Midbrain (tissue), 1 donor: Measurements from ENCODE around the gene SGSM2.

Experiments
- DNase-seq: peaks from one replicate; lab custom pipeline; 2025; lab: John Stamatoyannopoulos, UW

The SGSM2 gene

DNA sequence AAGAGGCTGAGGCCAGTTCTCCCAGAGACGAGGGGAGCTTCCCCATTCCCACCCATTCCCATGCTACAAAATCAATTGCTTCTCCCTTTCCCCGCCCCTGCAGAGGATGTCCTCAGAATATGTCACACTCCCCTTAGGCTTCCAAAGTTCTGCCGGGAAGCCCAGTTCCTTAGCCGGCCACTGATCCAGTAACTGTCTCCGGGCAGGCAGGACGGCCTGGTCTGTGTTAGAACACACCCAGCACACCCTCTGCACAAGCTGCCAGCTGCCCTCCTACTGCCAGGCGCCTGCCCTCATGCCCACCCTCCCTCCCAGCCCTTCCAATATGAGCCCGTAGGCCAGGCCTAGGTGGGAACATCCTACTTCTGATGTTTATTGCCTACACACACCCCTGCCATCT lies 31.1 kb downstream of the SGSM2 start:
- no peak for DNase-seq

DNA sequence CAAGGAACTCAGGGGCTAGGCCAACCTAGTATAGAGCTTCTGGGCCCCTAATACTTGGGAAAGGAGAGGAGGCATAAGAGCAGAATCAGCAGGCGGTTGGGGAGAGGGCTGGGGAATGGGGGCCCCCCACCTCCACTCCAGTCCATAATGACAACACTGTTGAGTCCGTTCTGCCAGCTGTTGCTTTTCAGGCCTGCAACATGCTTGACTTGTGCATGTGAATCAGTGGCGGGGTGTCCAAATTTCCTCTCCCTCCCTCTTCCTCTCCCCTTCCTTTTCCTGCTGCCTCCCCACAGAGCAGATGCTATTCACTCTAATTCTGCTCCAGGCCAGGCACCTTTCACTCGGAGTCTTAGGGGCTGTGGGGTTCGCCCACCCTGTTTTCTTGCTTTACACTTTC lies 31.7 kb downstream of the SGSM2 start:
- no peak for DNase-seq

DNA sequence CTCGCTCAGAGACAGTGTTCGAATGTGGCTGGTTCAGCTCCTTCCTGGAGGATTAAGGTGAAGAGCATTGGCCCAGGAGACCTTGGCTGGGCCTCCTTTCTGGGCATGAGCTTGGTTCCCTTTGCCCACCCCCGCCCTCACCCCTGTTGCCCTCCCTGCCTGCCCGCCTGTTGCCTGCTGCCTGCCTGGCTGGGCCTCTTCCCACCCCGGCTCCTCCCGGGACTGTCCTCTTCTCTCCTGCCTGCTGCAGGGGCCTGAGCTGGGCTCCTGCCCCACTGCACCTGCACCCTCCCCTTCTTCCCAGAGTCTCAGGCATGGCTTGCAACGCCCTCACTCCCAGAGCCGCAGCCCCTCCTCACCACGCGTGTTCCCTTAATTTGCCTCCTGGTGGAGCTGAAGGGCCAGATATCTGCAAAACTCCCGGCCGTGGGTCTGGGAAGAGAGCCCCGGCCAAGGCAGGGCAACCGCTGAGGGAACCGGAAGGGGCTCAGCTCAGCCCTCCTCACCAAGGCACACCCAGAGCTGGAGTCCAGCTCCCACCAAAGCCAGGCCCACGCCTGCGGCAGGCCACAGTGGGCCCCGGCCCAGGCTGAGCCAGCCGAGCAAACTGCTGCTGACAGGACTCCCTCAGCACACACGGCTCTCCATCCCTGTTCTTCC lies 32.4 kb downstream of the SGSM2 start:
- no peak for DNase-seq

DNA sequence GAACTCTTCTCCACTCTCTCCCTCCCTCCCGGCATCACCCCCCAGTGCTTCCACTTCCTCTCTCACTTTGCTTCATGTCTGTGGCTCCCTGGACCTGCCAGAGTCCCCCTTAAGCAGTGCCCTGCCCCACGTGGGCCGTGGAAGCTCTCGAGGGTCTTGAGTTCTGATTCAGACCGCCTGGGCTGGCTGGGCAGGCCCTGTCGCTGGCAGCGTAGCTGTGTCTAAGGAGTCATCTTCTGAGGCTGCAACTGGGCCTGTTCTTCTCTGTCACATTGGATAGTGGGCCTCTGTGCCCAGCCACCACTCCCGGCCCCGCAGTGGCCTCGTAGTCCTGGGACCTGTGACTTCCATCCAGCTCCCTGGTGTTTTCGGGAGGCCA lies 32.9 kb downstream of the SGSM2 start:
- no peak for DNase-seq

DNA sequence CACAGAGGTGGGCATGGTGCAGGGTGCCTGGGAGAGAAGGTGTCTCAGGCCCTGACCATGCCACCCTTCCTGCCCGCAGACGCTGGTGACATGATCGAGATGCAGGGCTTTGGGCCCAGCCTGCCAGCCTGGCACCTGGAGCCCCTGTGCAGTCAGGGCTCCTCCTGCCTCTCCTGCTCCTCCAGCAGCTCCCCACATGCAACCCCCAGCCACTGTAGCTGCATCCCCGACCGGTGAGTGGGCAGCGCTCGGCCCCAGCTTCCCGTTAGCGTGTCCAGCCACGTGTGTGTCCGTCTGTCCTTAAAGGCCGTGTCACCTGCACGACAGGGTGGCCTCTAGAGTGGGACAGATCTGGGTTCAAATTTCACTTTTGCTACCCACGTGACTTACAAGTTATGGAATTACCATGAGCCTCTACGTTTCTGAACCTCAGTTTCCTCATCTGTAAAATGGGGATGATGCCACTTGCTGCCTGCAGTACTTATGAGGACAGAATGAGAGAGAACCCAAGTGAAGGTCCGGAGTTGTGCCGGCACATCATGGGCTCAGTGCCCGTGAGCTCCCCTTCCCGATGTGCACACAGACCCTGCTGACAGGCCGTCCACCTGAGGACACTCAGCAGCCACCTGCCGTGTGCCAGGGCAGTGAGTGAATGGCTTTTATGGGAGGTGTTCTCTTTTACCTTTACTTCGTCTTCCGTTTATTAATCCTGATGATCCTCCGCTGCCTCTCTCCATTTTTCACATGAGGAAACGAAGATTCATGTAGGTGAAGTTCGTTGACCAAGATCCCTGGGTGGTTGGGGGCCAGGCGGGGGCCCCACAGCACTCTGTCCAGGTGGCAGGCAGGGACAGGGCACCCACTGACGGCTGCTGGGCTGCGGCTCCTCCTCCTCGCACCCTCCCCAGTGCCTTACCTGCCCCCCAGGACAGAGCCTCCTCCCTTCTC lies 34.2 kb downstream of the SGSM2 start:
- DNase-seq, result no peak

DNA sequence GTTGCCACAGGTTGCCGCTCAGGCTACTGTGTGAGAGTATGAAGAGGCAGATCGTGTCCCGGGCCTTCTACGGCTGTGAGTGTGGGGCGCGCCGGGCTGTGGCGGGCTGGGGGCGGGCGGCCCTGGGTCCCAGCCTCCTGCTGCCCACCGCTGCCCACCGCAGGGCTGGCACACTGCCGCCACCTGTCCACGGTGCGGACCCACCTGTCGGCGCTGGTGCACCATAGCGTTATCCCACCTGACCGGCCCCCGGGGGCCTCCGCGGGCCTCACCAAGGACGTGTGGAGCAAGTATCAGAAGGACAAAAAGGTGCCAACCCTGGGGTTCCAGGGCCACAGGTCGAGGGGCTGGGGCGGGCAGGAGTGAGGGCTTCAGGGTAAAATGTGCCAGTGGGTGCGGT lies 34.9 kb downstream of the SGSM2 start:
- DNase-seq, result no peak

DNA sequence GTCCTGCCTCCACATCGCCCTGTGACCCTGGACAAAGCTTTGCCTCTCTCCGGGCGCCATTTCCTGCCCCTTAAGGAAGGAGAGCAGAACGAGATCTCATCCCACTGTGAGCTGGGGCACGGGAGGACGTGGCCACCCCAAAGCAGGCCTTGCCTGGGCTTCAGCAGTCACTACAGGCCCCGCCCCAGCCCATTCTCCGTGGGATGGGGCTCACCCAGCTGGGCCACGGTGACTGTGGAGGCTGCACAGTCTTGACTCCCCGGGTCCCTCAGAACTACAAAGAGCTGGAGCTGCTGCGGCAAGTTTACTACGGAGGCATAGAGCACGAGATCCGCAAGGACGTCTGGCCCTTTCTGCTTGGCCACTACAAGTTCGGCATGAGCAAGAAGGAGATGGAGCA lies 35.4 kb downstream of the SGSM2 start:
- no peak for DNase-seq

DNA sequence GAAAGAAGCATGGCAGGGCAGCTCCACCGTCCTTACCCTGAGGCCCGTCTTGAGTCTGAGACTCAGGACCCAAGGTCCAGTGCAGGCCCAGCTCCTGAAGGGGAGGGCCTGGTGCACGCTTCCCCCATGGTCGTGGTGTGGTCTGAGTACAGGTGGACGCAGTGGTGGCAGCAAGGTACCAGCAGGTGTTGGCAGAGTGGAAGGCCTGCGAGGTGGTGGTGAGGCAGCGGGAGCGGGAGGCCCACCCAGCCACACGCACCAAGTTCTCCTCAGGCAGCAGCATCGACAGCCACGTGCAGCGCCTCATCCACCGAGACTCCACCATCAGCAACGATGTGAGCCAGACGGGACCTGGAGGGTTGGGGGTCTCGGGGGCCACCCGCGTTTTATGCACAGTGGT lies 35.9 kb downstream of the SGSM2 start:
- no peak for DNase-seq

DNA sequence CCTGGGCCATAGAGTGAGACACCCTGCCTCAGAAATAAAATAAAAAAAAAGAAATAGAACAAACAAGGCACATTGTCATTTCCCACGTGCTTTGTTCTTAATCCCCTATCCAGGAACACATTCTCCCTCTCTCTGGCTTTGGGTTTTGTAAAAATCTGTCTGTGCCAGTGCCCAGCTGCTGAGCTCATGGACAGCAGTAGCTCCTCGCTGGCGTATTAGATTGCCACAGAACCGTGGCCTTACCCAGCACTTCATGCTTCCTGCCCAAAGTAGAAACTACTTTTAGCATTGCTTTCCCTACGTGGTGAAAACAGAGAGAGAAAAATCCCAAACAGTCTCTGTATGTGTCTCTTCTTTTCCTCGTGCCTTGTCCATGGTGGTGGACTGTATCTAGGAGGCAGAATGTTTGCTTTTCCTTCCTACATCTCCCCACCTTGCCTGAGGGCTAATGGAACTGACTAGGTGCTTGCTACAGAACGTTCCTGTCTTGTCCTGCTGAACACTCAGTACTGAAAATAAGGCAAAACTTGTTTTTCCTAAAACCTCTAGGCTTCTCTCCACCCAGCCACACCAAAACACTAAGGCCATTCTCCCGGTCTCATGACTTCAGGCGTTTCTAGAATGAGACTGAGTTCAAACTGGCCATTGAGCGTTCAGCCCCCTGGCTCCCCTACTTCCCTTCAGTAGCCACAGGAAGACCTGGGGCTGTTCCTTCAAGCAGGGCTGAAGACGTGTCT lies 37.4 kb downstream of the SGSM2 start:
- no peak for DNase-seq

DNA sequence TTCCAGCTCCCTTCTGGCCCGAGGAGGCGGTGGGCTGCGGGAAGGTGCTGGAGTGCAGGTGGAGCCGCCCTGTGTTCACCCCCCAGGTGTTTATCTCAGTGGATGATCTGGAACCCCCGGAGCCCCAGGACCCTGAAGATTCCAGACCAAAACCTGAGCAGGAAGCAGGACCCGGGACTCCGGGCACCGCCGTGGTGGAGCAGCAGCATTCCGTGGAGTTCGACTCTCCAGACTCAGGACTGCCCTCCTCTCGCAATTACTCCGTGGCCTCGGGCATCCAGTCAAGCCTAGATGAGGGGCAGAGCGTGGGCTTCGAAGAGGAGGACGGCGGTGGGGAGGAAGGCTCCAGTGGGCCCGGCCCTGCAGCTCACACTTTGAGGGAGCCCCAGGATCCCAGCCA lies 38.1 kb downstream of the SGSM2 start:
- DNase-seq, result no peak

DNA sequence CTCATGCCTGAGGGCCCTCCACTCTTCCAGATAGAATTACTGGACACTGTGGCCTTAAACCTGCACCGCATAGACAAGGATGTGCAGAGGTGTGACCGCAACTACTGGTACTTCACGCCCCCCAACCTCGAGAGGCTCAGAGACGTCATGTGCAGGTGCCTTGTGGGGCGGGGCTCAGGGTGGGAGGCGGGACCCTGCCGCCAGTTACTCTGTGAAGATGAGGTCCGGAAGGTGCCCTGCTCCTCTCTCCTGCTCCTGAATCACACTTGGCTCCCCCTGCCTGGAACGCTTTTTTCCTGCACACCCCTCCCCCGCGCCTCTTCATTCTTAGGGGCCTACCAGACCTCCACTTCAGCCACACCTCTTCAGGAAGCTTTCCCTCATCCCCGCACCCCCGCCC lies 38.8 kb downstream of the SGSM2 start:
- no peak for DNase-seq

DNA sequence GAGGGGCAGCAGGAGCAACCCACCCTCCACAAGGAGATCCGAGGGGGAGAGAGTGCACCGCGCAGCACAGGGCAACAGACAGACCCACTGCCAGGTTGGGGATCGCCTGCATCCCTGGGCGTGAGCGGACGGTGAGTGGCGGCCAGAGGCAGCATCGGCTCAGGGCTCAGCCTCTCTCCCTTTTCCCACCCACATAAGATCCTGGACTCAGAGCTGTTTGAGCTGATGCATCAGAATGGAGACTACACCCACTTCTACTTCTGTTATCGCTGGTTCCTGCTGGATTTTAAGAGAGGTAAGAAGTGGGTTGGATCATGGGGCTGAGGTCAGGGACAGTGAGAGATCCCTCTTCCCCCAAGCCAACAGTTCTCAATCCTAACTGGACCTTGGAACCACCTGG lies 40.4 kb downstream of the SGSM2 start:
- DNase-seq, result no peak

DNA sequence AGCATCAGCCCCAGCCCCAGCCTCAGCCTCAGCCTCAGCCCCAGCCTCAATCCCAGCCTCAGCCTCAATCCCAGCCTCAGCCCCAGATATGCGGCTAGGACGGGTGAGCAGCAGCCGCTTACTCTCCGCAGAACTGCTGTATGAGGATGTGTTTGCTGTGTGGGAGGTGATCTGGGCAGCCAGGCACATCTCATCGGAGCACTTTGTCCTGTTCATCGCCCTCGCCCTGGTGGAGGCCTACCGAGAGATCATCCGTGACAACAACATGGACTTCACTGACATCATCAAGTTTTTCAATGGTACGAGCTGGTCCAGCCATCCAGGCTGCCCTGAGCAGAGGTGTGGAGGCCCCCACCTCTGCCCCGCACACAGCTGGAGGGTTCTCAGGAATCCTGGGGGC lies 41.6 kb downstream of the SGSM2 start:
- DNase-seq, result no peak

DNA sequence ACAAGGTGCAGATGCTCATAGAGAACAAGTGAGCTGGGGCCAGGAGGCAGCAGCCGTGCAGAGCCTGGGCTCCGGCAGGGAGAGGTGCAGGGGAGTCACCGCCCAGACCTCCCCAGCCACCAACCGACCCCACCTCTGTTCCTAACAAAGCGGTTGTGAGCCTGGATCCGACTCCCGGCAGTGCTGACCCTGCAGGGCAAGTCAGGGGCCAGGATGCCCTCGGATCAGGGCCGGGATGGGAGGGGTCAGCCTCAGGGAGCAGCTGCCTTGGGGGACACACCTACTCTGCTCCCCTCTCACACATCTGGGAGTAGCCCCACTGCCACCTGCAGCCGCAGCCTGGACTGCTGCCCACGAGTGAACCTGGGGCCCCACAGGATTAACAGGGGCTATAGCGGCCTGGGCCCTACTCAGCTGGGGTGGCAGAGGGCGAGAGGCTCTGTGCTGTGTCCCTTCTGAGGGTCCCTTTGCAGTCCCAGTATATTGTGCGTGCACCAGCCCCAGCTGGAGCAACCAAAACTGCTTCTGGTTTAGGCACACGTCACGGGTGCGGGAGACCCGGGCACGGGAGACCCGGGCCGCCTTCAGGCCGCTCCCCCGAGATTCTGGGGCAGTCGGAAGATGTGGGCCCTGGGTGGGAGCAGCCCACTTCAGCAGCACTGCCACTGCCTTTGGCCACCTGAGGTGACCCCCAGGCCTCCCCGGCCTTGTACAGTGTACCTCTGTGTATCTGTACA lies 42.4 kb downstream of the SGSM2 start:
- DNase-seq, result no peak

DNA sequence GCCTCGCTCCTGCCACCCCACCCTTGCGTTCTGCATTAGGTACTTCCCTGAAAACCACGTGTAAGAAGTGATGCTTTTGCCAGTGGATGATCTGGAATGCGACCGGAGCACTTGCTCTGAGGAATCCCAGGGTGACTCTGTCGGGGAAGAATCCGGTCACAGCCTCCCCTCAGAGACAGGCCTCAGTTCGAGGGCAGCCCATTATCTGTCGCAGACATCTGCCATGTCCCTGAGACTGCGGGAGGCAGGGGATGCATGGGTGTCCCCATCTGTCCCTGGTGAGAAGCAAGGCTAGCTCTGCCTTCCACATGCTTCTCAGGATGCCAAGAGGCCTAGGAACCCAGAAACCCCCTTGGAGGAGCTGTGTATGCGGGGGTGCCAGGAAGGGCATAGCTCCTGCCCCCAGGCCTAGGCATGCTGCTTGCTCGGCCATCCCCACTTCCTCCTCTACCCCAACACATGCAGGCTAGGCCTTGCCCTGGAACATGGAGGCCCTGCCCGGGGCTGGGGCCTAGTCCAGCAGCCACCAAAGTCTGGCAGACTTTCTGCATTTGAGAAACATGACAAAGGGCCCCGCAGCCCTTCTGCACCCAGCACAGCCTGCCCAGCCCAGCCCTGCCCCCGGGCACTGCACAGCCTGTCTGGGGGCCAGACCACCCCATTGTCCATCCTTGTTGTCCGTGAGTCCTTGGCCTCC lies 43.1 kb downstream of the SGSM2 start:
- no peak for DNase-seq

DNA sequence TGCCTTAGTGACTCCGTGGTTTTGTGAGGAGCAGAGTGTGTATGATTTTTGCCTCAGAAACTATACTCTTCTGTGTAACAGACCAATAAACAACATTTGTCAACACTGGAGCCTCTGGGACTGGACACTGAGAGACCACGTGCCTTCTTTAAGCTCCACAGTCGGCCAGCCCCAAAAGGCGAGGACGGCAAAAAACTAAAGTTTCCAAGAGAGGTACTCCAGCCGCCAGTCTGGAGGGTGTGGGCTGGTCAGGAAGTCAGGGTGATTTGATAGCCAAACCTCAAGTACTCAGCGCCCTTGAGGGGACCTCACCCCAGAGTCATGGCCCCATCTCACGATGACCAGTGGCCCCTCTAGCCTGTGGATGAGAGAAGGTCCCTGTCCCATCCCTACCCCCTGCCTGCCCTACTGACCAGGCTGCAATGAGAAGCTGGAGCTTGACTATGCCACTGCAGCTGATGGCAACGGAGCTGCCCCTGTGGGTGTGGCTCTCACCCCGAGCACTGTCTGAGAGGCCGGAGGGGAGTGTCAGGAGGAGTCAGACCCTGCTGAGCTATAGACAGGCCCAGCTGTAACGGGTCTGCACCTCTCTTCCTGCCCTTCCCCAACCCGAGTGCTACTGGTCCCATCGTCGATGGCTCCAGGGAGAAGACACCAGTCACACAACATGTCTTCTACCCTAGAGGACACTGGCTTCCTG lies 43.8 kb downstream of the SGSM2 start:
- no peak for DNase-seq

DNA sequence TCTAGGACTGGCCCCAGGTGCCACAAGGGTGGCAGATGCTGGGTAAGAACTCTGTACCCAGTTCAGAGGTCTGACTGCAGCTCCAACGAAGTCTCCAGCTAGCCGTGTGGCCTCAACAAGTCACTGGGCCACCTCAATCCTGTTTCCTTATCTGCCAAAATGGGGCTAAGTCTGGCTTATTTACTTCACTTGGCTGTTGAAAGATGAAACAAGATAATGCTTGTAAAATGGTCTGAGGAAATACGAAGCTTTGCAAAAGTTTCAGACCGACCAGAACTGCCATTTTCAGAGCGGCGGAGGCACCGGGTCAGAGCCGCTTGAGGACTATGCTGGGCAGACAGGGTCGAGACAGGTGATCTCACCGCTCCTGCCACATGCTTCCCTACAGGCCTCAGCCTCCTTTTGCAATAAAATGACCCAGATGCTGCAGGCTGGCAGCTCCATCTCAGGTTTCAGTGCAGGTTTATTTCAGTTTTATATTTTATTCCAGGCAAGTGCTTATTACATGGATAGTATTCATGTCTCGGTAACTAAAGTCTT lies 46.4 kb downstream of the SGSM2 start:
- no peak for DNase-seq

DNA sequence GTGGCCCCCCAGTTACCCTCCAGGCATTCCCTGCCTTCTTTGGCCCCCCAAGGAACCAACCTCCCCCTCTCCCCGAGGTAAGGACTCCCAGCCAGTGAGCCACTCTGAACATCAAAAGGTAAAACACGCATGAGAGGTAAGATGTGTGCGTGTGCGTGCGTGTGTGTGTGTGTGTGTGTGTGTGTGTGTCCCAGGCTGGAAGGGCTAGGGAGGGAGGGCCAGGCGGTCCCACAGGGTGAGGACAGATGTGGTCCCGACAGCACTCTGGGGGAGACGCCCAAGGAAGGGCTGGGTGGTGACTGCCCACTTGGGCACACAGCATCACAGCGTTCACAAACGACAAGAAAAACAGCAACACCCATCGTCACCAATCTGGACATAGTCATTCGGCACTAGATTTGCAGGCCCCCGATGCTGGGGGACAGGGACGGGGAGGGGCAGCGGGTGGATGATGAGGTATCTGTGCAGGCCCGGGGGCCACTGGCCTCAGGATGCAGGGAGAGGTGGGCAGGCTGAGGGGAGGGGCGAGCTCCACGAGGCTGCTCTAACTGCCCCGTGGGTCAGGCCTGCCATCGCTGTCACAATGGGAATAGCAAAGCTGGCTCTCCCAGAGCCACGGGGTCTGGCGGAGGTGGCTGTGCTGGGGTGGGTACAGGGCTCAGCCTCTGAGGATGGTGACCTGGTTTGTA lies 47.3 kb downstream of the SGSM2 start:
- DNase-seq, result no peak

DNA sequence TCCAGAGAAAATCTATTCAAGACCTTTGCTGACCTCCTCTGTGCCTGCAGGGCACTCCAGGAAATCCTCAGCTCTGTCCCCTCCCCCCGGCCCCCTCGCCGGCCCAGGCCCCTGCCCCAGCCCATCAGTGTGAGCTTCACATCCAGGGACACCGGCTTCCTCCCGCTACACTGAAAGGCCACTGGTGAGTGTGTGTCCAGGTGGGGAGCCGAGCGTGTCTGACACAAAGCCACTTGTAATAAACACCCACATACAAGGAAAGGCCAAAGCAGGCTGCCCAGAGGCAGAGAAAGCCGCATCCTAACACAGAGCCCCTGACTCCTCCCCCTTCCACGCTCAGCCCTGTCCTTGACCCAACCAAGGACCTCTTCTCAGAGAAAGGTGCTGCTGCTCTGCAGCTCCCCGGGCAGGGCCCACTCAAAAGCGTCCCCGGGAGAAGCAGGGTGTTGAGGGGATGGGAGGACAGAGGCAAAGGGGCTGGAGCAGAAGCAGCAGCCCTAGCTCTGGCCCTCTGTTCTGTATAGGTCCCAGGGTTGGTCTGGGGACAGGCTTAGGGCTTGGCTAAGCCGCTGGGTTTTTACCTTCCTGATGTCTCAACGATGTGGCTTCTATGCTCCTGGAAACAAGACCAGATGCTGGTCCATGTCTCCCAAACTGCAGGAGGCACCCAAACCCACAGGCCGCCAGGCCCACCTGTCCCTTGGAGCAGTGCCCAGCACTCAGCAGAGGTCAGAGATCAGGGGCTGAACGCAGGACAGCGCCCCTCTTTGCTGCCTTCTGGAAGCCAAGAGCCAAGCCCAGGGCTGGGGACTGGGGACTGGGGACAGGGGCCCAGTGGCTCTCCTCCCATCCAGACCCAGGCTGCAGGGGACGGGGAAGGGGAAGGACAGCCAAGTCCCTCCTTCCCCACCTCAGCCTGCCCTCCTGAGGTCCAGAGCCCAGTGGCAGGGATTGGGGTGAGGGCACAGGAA lies 48.2 kb downstream of the SGSM2 start:
- no peak for DNase-seq
